Measurements from ENCODE around the gene SCAF8.
"Not testable (repeated sequence)": the region's sequence is repeated elsewhere in the genome, so short reads cannot be mapped to it uniquely, and the experiment has no call there.

The SCAF8 gene

GRCh38 chr6:154773610-154774089 is 40.4 kb downstream of the SCAF8 start:
- DNase-seq (ENCODE audit: low spot score) (no peak), FAIRE-seq (no peak)

GRCh38 chr6:154779157-154779556 is 45.9 kb downstream of the SCAF8 start:
- not testable (repeated sequence) for DNase-seq (ENCODE audit: low spot score); FAIRE-seq

GRCh38 chr6:154782193-154782592 is 49.0 kb downstream of the SCAF8 start:
- FAIRE-seq (no peak), DNase-seq (ENCODE audit: low spot score) (no peak)

GRCh38 chr6:154783229-154783628 is 50.0 kb downstream of the SCAF8 start:
- DNase-seq (ENCODE audit: low spot score) (no peak), FAIRE-seq (no peak)

GRCh38 chr6:154785075-154785474 is 51.9 kb downstream of the SCAF8 start:
- no peak for FAIRE-seq
- DNase-seq (ENCODE audit: low spot score), result no peak

GRCh38 chr6:154786144-154786868 is 53.1 kb downstream of the SCAF8 start:
- FAIRE-seq, result no peak

GRCh38 chr6:154791556-154792317 is 58.5 kb downstream of the SCAF8 start:
- DNase-seq (ENCODE audit: low spot score) (peak; percentile 3), FAIRE-seq (no peak)

More at GRCh38 chr6:154786144-154786868, 53.1 kb downstream of the SCAF8 start:
- no peak for DNase-seq (ENCODE audit: low spot score)

- FAIRE-seq, result no peak
- DNase-seq (ENCODE audit: low spot score), result no peak
Measured at GRCh38 chr6:154792325-154792724, 59.1 kb downstream of the SCAF8 start.

GRCh38 chr6:154792761-154793160 is 59.5 kb downstream of the SCAF8 start:
- DNase-seq (ENCODE audit: low spot score) (peak; percentile 38), FAIRE-seq (no peak)

GRCh38 chr6:154796484-154796883 is 63.3 kb downstream of the SCAF8 start:
- FAIRE-seq, result no peak

GRCh38 chr6:154797857-154798256 is 64.6 kb downstream of the SCAF8 start:
- DNase-seq (ENCODE audit: low spot score) (no peak), FAIRE-seq (no peak)

More at GRCh38 chr6:154796484-154796883, 63.3 kb downstream of the SCAF8 start:
- DNase-seq (ENCODE audit: low spot score), result no peak

- DNase-seq (ENCODE audit: low spot score) (no peak), FAIRE-seq (no peak)
Measured at GRCh38 chr6:154800338-154800737, 67.1 kb downstream of the SCAF8 start.

- DNase-seq (ENCODE audit: low spot score), result peak; percentile 11
- no peak for FAIRE-seq
Measured at GRCh38 chr6:154805288-154805911, 72.2 kb downstream of the SCAF8 start.

- no peak for DNase-seq (ENCODE audit: low spot score)
- FAIRE-seq, result no peak
Measured at GRCh38 chr6:154806804-154807203, 73.6 kb downstream of the SCAF8 start.

- not testable (repeated sequence) for FAIRE-seq; DNase-seq (ENCODE audit: low spot score)
Measured at GRCh38 chr6:154811663-154812062, 78.4 kb downstream of the SCAF8 start.

- DNase-seq (ENCODE audit: low spot score), result no peak
- no peak for FAIRE-seq
Measured at GRCh38 chr6:154814063-154814462, 80.8 kb downstream of the SCAF8 start.

GRCh38 chr6:154815938-154816820 is 83.0 kb downstream of the SCAF8 start:
- DNase-seq (ENCODE audit: low spot score), result no peak

GRCh38 chr6:154821099-154821498 is 87.9 kb downstream of the SCAF8 start:
- FAIRE-seq (no peak), DNase-seq (ENCODE audit: low spot score) (no peak)

More at GRCh38 chr6:154815938-154816820, 83.0 kb downstream of the SCAF8 start:
- no peak for FAIRE-seq

- FAIRE-seq (no peak), DNase-seq (ENCODE audit: low spot score) (no peak)
Measured at GRCh38 chr6:154821638-154822037, 88.4 kb downstream of the SCAF8 start.

GRCh38 chr6:154822947-154823558 is 89.8 kb downstream of the SCAF8 start:
- FAIRE-seq, result no peak
- no peak for DNase-seq (ENCODE audit: low spot score)

Data from urothelium cell line (cell line).